HG03342 (cell line): Measurements from ENCODE around the gene REV1.

Experiments
- ATAC-seq: cut with Tn5 transposase; IDR thresholded peaks from one replicate; pipeline ENCODE4 v1.9.1; 2021; ENCODE audit warnings: mild to moderate bottlenecking, moderate library complexity; ENCODE audit not compliant: unreplicated experiment

Gene REV1

DNA sequence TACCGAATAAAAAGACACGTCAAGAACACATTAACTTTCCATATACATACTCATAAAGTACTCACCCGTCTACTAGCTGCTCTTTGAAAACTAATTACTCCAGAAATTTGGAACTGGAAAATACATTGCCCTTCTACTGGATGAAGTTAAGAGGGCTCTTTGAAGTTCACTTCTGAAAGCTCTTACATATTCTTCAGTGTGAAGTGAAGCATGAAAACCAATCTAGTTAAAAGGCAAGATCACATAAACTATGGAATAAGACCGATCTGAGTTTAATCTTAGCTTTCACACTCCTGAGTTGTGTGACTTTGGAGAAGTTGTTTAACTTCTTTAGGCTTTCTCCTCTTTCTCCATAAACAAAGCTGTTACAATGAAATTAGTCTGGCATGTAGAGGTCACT, 38.5 kb downstream of the REV1 start:
- ATAC-seq: no peak

DNA sequence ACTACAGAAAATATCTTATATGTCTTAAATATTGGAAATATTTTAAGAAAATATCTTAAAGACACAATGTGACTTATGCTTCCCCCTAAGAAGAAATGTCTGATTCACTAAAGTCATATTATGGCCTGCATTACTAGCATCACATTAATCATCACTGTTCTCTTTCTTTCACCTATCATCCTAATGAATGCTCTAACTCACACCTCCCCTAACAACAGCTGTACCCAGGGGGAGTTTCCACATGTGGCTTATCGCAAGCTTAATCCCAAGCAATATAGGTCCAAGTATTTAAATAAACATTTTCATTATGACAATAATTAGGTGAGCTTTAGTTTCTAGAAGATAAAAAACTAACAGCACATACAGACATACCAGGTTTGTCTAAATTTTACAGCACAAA, 39.6 kb downstream of the REV1 start:
- no peak for ATAC-seq

- no peak for ATAC-seq
These were observed 41.3 kb downstream of the REV1 start for GRCh38 chr2:99448556-99448955.

- ATAC-seq: no peak
These were observed 44.8 kb downstream of the REV1 start for GRCh38 chr2:99445065-99445464.

GRCh38 chr2:99444222-99444621, 45.6 kb downstream of the REV1 start:
- no peak for ATAC-seq

GRCh38 chr2:99442837-99443236, 47.0 kb downstream of the REV1 start:
- ATAC-seq: no peak

- no peak for ATAC-seq
These were observed 49.8 kb downstream of the REV1 start for GRCh38 chr2:99439971-99440505.

- no peak for ATAC-seq
These were observed 52.9 kb downstream of the REV1 start for GRCh38 chr2:99436874-99437273.

GRCh38 chr2:99433340-99433739, 56.5 kb downstream of the REV1 start:
- no peak for ATAC-seq

GRCh38 chr2:99431587-99432275, 58.1 kb downstream of the REV1 start:
- ATAC-seq: no peak

GRCh38 chr2:99430614-99431291, 59.1 kb downstream of the REV1 start:
- no peak for ATAC-seq

- ATAC-seq: no peak
These were observed 64.8 kb downstream of the REV1 start for GRCh38 chr2:99425022-99425421.

- ATAC-seq: no peak
These were observed 65.4 kb downstream of the REV1 start for GRCh38 chr2:99424371-99424770.

GRCh38 chr2:99422599-99422998, 67.2 kb downstream of the REV1 start:
- no peak for ATAC-seq

DNA sequence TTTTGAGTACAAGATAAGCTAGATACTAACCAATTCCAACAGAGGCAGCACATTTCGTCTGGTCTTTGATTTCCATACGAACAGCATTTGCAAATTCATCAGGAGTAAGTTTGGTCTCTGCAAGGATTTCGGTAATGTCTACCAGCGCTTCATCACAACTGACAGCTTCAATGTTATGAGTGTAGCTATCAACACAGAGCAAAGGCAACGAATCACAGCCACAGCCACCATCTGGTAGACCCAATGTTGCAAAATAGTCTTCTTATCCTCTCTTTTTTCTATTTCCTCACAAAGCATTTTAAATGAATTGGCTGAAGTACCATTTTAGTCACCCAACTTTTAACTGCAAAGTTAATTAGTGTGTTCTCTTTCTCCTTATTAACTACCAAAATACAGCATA, 68.3 kb downstream of the REV1 start:
- ATAC-seq: no peak

GRCh38 chr2:99420751-99421299, 69.0 kb downstream of the REV1 start:
- ATAC-seq: no peak

- ATAC-seq: no peak
These were observed 69.8 kb downstream of the REV1 start for GRCh38 chr2:99420031-99420430.

- no peak for ATAC-seq
These were observed 72.4 kb downstream of the REV1 start for GRCh38 chr2:99417396-99417795.

DNA sequence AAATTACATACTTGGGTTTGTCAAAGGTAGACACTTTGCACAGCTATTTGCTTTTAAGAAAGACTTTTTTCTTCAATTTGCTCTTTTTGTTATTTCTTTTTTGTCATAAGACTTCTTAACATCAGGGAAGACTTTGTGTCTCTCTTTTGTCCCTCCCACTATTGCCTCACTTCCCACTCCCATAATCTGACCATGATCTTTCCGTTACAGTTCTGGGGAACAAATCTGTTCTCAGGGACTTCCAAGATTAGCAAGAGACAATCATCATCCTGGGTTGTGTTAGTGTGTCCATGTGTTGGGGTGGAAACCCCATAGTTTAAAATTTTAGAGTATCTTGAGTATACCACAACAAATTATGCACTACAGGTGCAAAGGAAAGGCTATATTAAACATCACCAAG, 75.3 kb downstream of the REV1 start:
- ATAC-seq: no peak

GRCh38 chr2:99410276-99410675, 79.5 kb downstream of the REV1 start:
- ATAC-seq: no peak

DNA sequence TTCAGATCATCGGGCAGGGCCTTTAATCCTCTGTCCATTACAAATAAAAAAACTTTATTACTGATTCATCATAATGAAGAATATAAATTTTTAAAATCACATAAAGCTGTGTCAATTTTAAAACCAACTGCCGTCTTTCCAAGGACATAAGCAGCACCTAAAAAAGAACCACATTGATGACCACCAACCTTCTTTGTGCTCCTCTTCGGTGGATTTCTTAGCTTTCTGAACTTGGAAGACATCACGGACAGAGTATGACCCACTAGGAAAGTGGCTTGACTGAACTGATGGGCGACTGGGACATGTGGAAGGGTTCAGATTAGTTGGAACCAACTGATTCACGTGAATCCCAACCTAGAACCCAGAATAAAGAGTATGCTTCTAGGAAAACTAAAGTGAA, 83.7 kb downstream of the REV1 start:
- no peak for ATAC-seq
